Breast epithelium (tissue), 4 donors: Measurements from ENCODE around the gene SPANXN5. TPM values are rescaled to one million over a fixed set of nuclear protein-coding genes. Genes with fewer than 3 reads are reported as not detected.
"Not testable (repeated sequence)": the region's sequence is repeated elsewhere in the genome, so short reads cannot be mapped to it uniquely, and the experiment has no call there.

ENCODE experiments used
- DNase-seq, 2 donors: peaks; one replicate each; pipeline ENCODE4 v3.0.0-alpha.2; 2019; ENCODE audit warnings: low spot score in 2 of 2
- H3K27ac ChIP-seq, 2 donors: fragments of 200-600 bp; sonication (generic) in 1 of 2; one replicate each; pipeline ENCODE4 v1.5.1; 2016 to 2019; ENCODE audit warnings: mild to moderate bottlenecking in 1 of 2
- H3K27me3 ChIP-seq, 2 donors: fragments of 200-600 bp; sonication (generic) in 1 of 2; one replicate each; pipeline versions ENCODE4 v1.5.1 to v1.6.0; 2017 to 2019; ENCODE audit warnings: control low read depth in 1 of 2, mild to moderate bottlenecking in 1 of 2
- H3K36me3 ChIP-seq: fragments of 200-600 bp; one replicate; pipeline ENCODE4 v1.5.1; 2019
- H3K4me1 ChIP-seq, 2 donors: fragments of 200-600 bp; sonication (generic); one replicate each; pipeline ENCODE4 v1.5.1; 2016 to 2019; ENCODE audit warnings: control low read depth in 1 of 2
- H3K4me3 ChIP-seq, 3 donors: fragments of 200-600 bp; sonication (generic); 1 replicate in 2 of 3; 2 replicates in 1 of 3; pipeline ENCODE4 v1.5.1; 2016 to 2019; ENCODE audit warnings: mild to moderate bottlenecking in 3 of 3, moderate library complexity in 2 of 3
- H3K9me3 ChIP-seq, 2 donors: fragments of 200-600 bp; sonication (generic) in 1 of 2; one replicate each; pipeline ENCODE4 v1.5.1; 2016 to 2019; ENCODE audit warnings: control low read depth in 1 of 2
- CTCF ChIP-seq, 3 donors: fragments of 450-650 bp; IDR thresholded peaks; one replicate each; pipeline ENCODE4 v1.5.1; 2016 to 2017; ENCODE audit warnings: antibody characterized with exemption in 3 of 3, mild to moderate bottlenecking in 3 of 3, moderate library complexity in 3 of 3
- POLR2A ChIP-seq: fragments of 450-650 bp; IDR thresholded peaks from one replicate; pipeline ENCODE4 v1.6.1; 2016; ENCODE audit warnings: antibody characterized with exemption, mild to moderate bottlenecking, moderate library complexity
- POLR2AphosphoS5 ChIP-seq, 3 donors: sonication (generic); formaldehyde crosslinking; IDR thresholded peaks; one replicate each; pipeline ENCODE4 v1.6.1; 2017; ENCODE audit warnings: antibody characterized with exemption in 3 of 3
- intact Hi-C: fragments of 100-400 bp; cut with DNase I; formaldehyde crosslinking; loops from one replicate; pipeline ENCODE4 v1.15.1; 2023; ENCODE audit warnings: low total_unique reads
- total RNA-seq, 3 donors: library from RNA; depleted of rRNA; stranded (reverse); fragments of >200 nt; gene quantifications; one replicate each; pipeline ENCODE4 v1.1.0, GENCODE V29; 2016

SPANXN5 gene
- not detected for total RNA-seq

- H3K4me1 ChIP-seq, DNase-seq, H3K27ac ChIP-seq, H3K36me3 ChIP-seq, intact Hi-C loops, H3K9me3 ChIP-seq, H3K4me3 ChIP-seq: not testable (repeated sequence)
- H3K27me3 ChIP-seq: peaks cover 0 to 17% of the 10 kb centered on the region in 2 donors
Measured at GRCh38 chrX:52797327-52797726, at the start of gene SPANXN5. Gene SPANXN5, minus strand, starts transcription at chrX:52797427. Its CDS starts 79 bp downstream, at chrX:52797348.

- H3K27me3 ChIP-seq: peaks cover 0 to 21% of the 10 kb centered on the region in 2 donors
- H3K27ac ChIP-seq, H3K4me1 ChIP-seq, H3K36me3 ChIP-seq, H3K4me3 ChIP-seq, DNase-seq, H3K9me3 ChIP-seq, intact Hi-C loops: not testable (repeated sequence)
Measured at GRCh38 chrX:52843619-52844018, 46.4 kb upstream of the SPANXN5 start.

- H3K27ac ChIP-seq: no peak overlapping the region
- TF ChIP-seq CTCF (IDR thresholded peaks at IDR 0.05) (no peak), POLR2A (no peak), POLR2AphosphoS5 (IDR thresholded peaks at IDR 0.05) (no peak)
- no peak for DNase-seq
- intact Hi-C loops: no loop called here
- H3K4me1 ChIP-seq: no peaks in the 10 kb centered on the region
- H3K27me3 ChIP-seq: peaks cover 0 to 20% of the 10 kb centered on the region in 2 donors
- no peaks in the 10 kb centered on the region for H3K36me3 ChIP-seq
- no peaks in the 10 kb centered on the region for H3K9me3 ChIP-seq
- no peak overlapping the region for H3K4me3 ChIP-seq
Measured at GRCh38 chrX:52839137-52839536, 41.9 kb upstream of the SPANXN5 start.

- DNase-seq: no peak
- Histone ChIP-seq H3K27me3 (peaks cover 0 to 47% of the 10 kb centered on the region in 2 donors), H3K4me3 (no peak overlapping the region), H3K36me3 (no peaks in the 10 kb centered on the region), H3K9me3 (no peaks in the 10 kb centered on the region), H3K27ac (no peak overlapping the region), H3K4me1 (no peaks in the 10 kb centered on the region)
- intact Hi-C loops: no loop called here
- no peak for TF ChIP-seq POLR2AphosphoS5 (IDR thresholded peaks at IDR 0.05)
- TF ChIP-seq CTCF (IDR thresholded peaks at IDR 0.05): no peak
- TF ChIP-seq POLR2A: no peak
Measured at GRCh38 chrX:52830551-52830950, 33.3 kb upstream of the SPANXN5 start.

GRCh38 chrX:52824608-52825007 lies 27.4 kb upstream of the SPANXN5 start:
- intact Hi-C loops: no loop called here
- no peak for TF ChIP-seq CTCF (IDR thresholded peaks at IDR 0.05)
- TF ChIP-seq POLR2A: no peak
- no peak for TF ChIP-seq POLR2AphosphoS5 (IDR thresholded peaks at IDR 0.05)
- H3K4me1 ChIP-seq: no peaks in the 10 kb centered on the region
- no peaks in the 10 kb centered on the region for H3K36me3 ChIP-seq
- H3K4me3 ChIP-seq: no peak overlapping the region
- H3K27ac ChIP-seq: no peak overlapping the region
- no peaks in the 10 kb centered on the region for H3K9me3 ChIP-seq
- peaks cover 0 to 43% of the 10 kb centered on the region in 2 donors for H3K27me3 ChIP-seq
- no peak for DNase-seq

- no peaks in the 10 kb centered on the region for H3K4me1 ChIP-seq
- no peak overlapping the region for H3K4me3 ChIP-seq
- TF ChIP-seq CTCF (IDR thresholded peaks at IDR 0.05) (no peak), POLR2A (no peak), POLR2AphosphoS5 (IDR thresholded peaks at IDR 0.05) (no peak)
- intact Hi-C loops: no loop called here
- H3K9me3 ChIP-seq: no peaks in the 10 kb centered on the region
- H3K27ac ChIP-seq: no peak overlapping the region
- no peaks in the 10 kb centered on the region for H3K36me3 ChIP-seq
- peaks cover 0 to 57% of the 10 kb centered on the region in 2 donors for H3K27me3 ChIP-seq
- DNase-seq: no peak
Measured at GRCh38 chrX:52821079-52821760, 24.0 kb upstream of the SPANXN5 start.
